ENCODE data around the gene CCL26. TPM values are rescaled to one million over a fixed set of nuclear protein-coding genes. Genes with fewer than 3 reads are reported as not detected.

The CCL26 gene
- total and polyA plus RNA-seq, 2 of the 13 experiments (the other 11 are each of a cell fraction or from before 2014, with no cell fraction given): 0.16 TPM; not detected in 1

GRCh38 chr7:75727881-75728593, 44.0 kb downstream of the CCL26 start:
- Histone ChIP-seq H2AFZ (ENCODE audit: low read length) (no peak overlapping the region), H3K9ac (ENCODE audit: insufficient read depth, low read depth, low read length) (peak overlapping the region; percentile 40), H3K27me3 (ENCODE audit: control insufficient read depth in 1 of 2, insufficient read depth in 2 of 2, low read length in 2 of 2) (no peaks in the 10 kb centered on the region), H3K4me3 (replicated peaks in 1 of 3; ENCODE audit: insufficient read depth in 1 of 3, low read depth in 2 of 3, low read length in 3 of 3) (peak overlapping the region in 1 of 3 experiments; percentile 25; a peak in 2 of 6 replicates), H3K27ac (ENCODE audit: extremely low read length, insufficient read depth, low read length) (peak overlapping the region; percentile 39), H4K20me1 (ENCODE audit: insufficient read depth, low read length) (no peaks in the 10 kb centered on the region), H3K36me3 (replicated peaks in 1 of 2; ENCODE audit: control insufficient read depth in 1 of 2, insufficient read depth in 2 of 2, low read length in 2 of 2) (no peaks in the 10 kb centered on the region), H3K4me2 (ENCODE audit: low read depth, low read length) (peak overlapping the region; percentile 64), H3K79me2 (ENCODE audit: insufficient read depth, low read length) (no peaks in the 10 kb centered on the region), H3K9me3 (ENCODE audit: low read length) (no peaks in the 10 kb centered on the region), H3K4me1 (ENCODE audit: insufficient read depth, low read length) (peaks cover 24% of the 10 kb centered on the region)
- FAIRE-seq (peak; percentile 90), ATAC-seq (peak; percentile 93), DNase-seq (ENCODE audit: low spot score) (peak; percentile 91)
- CTCF ChIA-PET (ENCODE audit: low intra/inter-chr PET ratio, low total read pairs): no interaction called here
- intact Hi-C loops (cut with micrococcal nuclease; ENCODE audit: unreplicated experiment): no loop called here
- no TSS peak for BruUV-seq (replicated peaks)
- WGBS (ENCODE audit: low lambda C conversion rate): 29% methylated on average over 7 of the region's 8 CpGs
- in situ Hi-C loops (cut with HindIII; ENCODE audit: extremely low pct_ligation_motif_present, low pct_unique_long_range_greater_than_20kb): no loop called here
- POLR2A ChIA-PET: no interaction called here
- TF ChIP-seq TFDP2 (CRISPR knock-in tag; IDR thresholded peaks at IDR 0.05) (no peak), RFX3 (CRISPR knock-in tag; IDR thresholded peaks at IDR 0.05) (no peak), THAP11 (CRISPR knock-in tag; IDR thresholded peaks at IDR 0.05) (no peak), RAD51 (IDR thresholded peaks at IDR 0.05; ENCODE audit: borderline replicate concordance) (no peak), TCF7L2 (IDR thresholded peaks at IDR 0.05; ENCODE audit: low read depth, low read length) (no peak), ZNF292 (CRISPR knock-in tag; IDR thresholded peaks at IDR 0.05; ENCODE audit: borderline replicate concordance, low read depth) (peak; percentile 60; the same call in 1 of the 2 replicates), PHF20 (CRISPR knock-in tag; IDR thresholded peaks at IDR 0.05) (no peak; the same call in 1 of the 2 replicates), ARHGAP35 (CRISPR knock-in tag; IDR thresholded peaks at IDR 0.05; ENCODE audit: borderline replicate concordance) (no peak), DMAP1 (CRISPR knock-in tag; IDR thresholded peaks at IDR 0.05) (no peak), HNF1B (CRISPR knock-in tag; IDR thresholded peaks at IDR 0.05) (0 out of 2 replicates have a peak, but pooled peaks have one; percentile 30), CREB1 (IDR thresholded peaks at IDR 0.05) (no peak), CREB1 (CRISPR knock-in tag; IDR thresholded peaks at IDR 0.05) (no peak), RARG (CRISPR knock-in tag; IDR thresholded peaks at IDR 0.05; ENCODE audit: low read depth) (no peak), MEIS2 (CRISPR knock-in tag; IDR thresholded peaks at IDR 0.05) (no peak), KLF16 (CRISPR knock-in tag; IDR thresholded peaks at IDR 0.05) (0 out of 4 replicates have a peak, but pooled peaks of 1 of the 2 experiments have one; percentile 37), SIN3B (IDR thresholded peaks at IDR 0.05; ENCODE audit: low read length) (no peak), KAT7 (CRISPR knock-in tag; IDR thresholded peaks at IDR 0.05; ENCODE audit: borderline replicate concordance) (no peak), ZNF644 (CRISPR knock-in tag; IDR thresholded peaks at IDR 0.05; ENCODE audit: low read depth) (0 out of 2 replicates have a peak, but pooled peaks have one; percentile 30), PLRG1 (conservative IDR thresholded peaks at IDR 0.05) (no peak), STAG1 (CRISPR knock-in tag; IDR thresholded peaks at IDR 0.05) (no peak)
- TF ChIP-seq, protein P1, sequence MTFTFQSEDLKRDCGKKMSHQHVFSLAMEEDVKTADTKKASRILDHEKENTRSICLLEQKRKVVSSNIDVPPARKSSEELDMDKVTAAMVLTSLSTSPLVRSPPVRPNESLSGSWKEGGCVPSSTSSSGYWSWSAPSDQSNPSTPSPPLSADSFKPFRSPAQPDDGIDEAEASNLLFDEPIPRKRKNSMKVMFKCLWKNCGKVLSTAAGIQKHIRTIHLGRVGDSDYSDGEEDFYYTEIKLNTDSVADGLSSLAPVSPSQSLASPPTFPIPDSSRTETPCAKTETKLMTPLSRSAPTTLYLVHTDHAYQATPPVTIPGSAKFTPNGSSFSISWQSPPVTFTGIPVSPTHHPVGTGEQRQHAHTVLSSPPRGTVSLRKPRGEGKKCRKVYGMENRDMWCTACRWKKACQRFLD (CRISPR knock-in tag; IDR thresholded peaks at IDR 0.05; ENCODE audit: borderline replicate concordance): no peak
- TF ChIP-seq, protein P2, sequence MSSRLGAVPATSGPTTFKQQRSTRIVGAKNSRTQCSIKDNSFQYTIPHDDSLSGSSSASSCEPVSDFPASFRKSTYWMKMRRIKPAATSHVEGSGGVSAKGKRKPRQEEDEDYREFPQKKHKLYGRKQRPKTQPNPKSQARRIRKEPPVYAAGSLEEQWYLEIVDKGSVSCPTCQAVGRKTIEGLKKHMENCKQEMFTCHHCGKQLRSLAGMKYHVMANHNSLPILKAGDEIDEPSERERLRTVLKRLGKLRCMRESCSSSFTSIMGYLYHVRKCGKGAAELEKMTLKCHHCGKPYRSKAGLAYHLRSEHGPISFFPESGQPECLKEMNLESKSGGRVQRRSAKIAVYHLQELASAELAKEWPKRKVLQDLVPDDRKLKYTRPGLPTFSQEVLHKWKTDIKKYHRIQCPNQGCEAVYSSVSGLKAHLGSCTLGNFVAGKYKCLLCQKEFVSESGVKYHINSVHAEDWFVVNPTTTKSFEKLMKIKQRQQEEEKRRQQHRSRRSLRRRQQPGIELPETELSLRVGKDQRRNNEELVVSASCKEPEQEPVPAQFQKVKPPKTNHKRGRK (CRISPR knock-in tag; IDR thresholded peaks at IDR 0.05): no peak

Measured in HepG2 (cell line).